PC-9 (cell line): ENCODE data around the gene SLC7A4. TPM values are rescaled to one million over a fixed set of nuclear protein-coding genes. Genes with fewer than 3 reads are reported as not detected.

Experiments used
- BruUV-seq: library from RNA; stranded (reverse); fragments of 400-500 nt; replicated peaks from 2 replicates; lab custom pipeline; 2021; lab: Mats Ljungman, UMichigan
- CTCF ChIA-PET: fragments of 300-600 bp; sonication (Branson Sonifier 250); formaldehyde crosslinking; loops from one replicate; lab custom pipeline; 2022; ENCODE audit warnings: antibody characterized with exemption; lab: Charles Lee
- POLR2A ChIA-PET: fragments of 300-600 bp; sonication (Branson Sonifier 250); formaldehyde crosslinking; loops from one replicate; lab custom pipeline; 2022; ENCODE audit warnings: antibody characterized with exemption; ENCODE audit not compliant: unreplicated experiment; lab: Charles Lee
- DNase-seq, 2 experiments: peaks; one replicate each; pipeline versions ENCODE4 v3.0.0 to v3.0.0-alpha.2; 2015 to 2022; ENCODE audit warnings: mixed read lengths in 1 of 2
- H2AFZ ChIP-seq: fragments of 200-600 bp; sonication (generic); 2 replicates; pipeline ENCODE4 v1.8.1; 2017; ENCODE audit warnings: antibody characterized with exemption
- H3F3A ChIP-seq: fragments of 200-600 bp; sonication (generic); 2 replicates; pipeline ENCODE4 v1.8.1; 2017; ENCODE audit warnings: antibody characterized with exemption, mild to moderate bottlenecking, low read depth; ENCODE audit not compliant: insufficient read depth
- H3K27ac ChIP-seq: fragments of 200-600 bp; sonication (generic); 2 replicates; pipeline ENCODE4 v1.6.1; 2016; ENCODE audit warnings: mixed run types
- H3K27me3 ChIP-seq: fragments of 200-600 bp; sonication (generic); 2 replicates; pipeline ENCODE4 v1.6.1; 2016; ENCODE audit warnings: low read depth, mixed run types; ENCODE audit not compliant: insufficient read depth
- H3K36me3 ChIP-seq: fragments of 200-600 bp; sonication (generic); 2 replicates; pipeline ENCODE4 v1.6.1; 2016; ENCODE audit warnings: low read depth, mixed run types
- H3K4me1 ChIP-seq: fragments of 200-600 bp; sonication (generic); replicated peaks from 2 replicates; pipeline ENCODE4 v1.6.1; 2016; ENCODE audit warnings: mixed run types; ENCODE audit not compliant: insufficient read depth
- H3K4me2 ChIP-seq: fragments of 200-600 bp; sonication (generic); 2 replicates; pipeline ENCODE4 v1.6.1; 2017; ENCODE audit warnings: mixed run types
- H3K4me3 ChIP-seq: fragments of 200-600 bp; sonication (generic); 2 replicates; pipeline ENCODE4 v1.6.1; 2016; ENCODE audit warnings: mixed run types
- H3K79me2 ChIP-seq: fragments of 200-600 bp; sonication (generic); 2 replicates; pipeline ENCODE4 v1.6.1; 2017; ENCODE audit warnings: low read depth, mixed run types
- H3K9me2 ChIP-seq: fragments of 200-600 bp; sonication (generic); 2 replicates; pipeline ENCODE4 v1.8.1; 2017; ENCODE audit warnings: mild to moderate bottlenecking; ENCODE audit not compliant: insufficient read depth
- H3K9me3 ChIP-seq: fragments of 200-600 bp; sonication (generic); 2 replicates; pipeline ENCODE4 v1.8.1; 2016; ENCODE audit warnings: low read depth; ENCODE audit not compliant: insufficient read depth
- H4K20me1 ChIP-seq: fragments of 200-600 bp; sonication (generic); 2 replicates; pipeline ENCODE4 v1.8.1; 2017; ENCODE audit not compliant: insufficient read depth
- CTCF ChIP-seq: fragments of 200-600 bp; sonication (generic); conservative IDR thresholded peaks from 2 replicates; pipeline ENCODE4 v1.6.1; 2017; ENCODE audit warnings: mixed run types, antibody characterized with exemption, mild to moderate bottlenecking, moderate library complexity
- EZH2 ChIP-seq: fragments of 200-600 bp; sonication (generic); IDR thresholded peaks from 2 replicates; pipeline ENCODE4 v1.8.0; 2017; ENCODE audit warnings: antibody characterized with exemption, low read depth
- intact Hi-C: fragments of 100-400 bp; cut with micrococcal nuclease; formaldehyde crosslinking; loops from one replicate; pipeline ENCODE4 v1.10.0; 2022; ENCODE audit not compliant: unreplicated experiment
- total RNA-seq: library from RNA; stranded (reverse); gene quantifications from 2 replicates; pipeline ENCODE4 v1.2.3, GENCODE V29; 2021

Gene SLC7A4
- total RNA-seq, 1 experiment from 2014 or later = not detected

- peaks cover 8% of the 10 kb centered on the region for H3K4me1 ChIP-seq
- TF ChIP-seq EZH2 (no peak), CTCF (no peak)
- peak overlapping the region; percentile 89 for H3K4me3 ChIP-seq
- H4K20me1 ChIP-seq = no peaks in the 10 kb centered on the region
- H3K9me2 ChIP-seq = no peaks in the 10 kb centered on the region
- H3K27me3 ChIP-seq = no peaks in the 10 kb centered on the region
- H3K4me2 ChIP-seq = peak overlapping the region; percentile 99
- BruUV-seq = no TSS peak
- CTCF ChIA-PET = interaction anchor here (0.7 kb wide), 1 partner anchor 79 kb away, joined by 4 read pairs; no protein-coding TSS in a partner anchor
- no peak for DNase-seq
- intact Hi-C loops = loop anchor here (10.0 kb wide), 1 partner anchor 104 kb away; no protein-coding TSS in a partner anchor
- no peaks in the 10 kb centered on the region for H3K36me3 ChIP-seq
- POLR2A ChIA-PET = no interaction called here
- H3K79me2 ChIP-seq = peaks cover 27% of the 10 kb centered on the region
- H3K27ac ChIP-seq = no peak overlapping the region
- H2AFZ ChIP-seq = no peak overlapping the region
- H3K9me3 ChIP-seq = no peaks in the 10 kb centered on the region
- peaks cover 8% of the 10 kb centered on the region; the same call in 1 of the 2 replicates for H3F3A ChIP-seq
Measured at GRCh38 chr22:21000207-21000986, 32.0 kb downstream of the SLC7A4 start.

DNA sequence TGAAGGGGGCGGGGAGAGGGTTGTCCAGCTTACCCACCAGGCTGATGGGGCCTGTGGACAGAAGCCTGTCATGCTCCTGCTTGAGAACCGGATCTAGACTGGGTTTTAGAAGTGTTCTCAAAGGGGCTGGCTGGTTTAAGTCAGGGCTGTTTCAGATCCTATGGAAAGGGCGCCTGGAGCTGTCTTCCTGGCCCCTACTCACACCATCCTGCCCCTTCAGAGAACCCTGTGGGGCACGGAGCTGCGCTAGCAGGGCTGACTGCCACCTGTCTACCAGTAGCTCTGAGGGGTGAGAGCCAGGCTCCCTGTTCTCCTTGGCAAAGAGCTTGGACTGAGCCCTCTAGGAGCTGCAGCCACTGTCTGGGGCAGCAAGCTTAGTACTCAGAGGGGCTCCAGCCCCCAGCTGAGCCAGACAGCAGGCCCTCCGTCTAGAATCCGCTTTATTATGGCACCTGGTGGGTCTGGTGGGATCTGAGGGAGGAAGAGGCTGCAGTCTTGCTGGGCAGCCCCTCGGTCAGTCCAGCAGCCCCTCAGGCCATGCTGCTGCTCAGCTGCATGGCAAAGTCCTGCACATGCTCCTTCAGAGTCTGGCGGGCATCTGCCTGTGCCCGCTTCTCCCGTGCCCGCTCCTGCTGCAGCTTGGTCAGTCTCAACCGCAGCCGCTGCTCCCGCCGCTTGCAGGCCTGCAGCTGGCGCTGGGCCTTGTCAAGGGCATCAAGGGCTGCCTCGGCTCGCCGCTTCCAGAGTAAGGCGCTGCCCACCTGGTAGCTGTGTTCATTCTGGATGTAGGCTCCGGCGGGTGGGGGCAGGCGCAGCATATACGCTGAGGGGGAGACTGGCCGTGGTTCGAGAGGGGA lies 32.8 kb downstream of the SLC7A4 start:
- Histone ChIP-seq H3K9me2 (no peaks in the 10 kb centered on the region), H3K36me3 (no peaks in the 10 kb centered on the region), H3K4me3 (no peak overlapping the region), H3K4me1 (peaks cover 8% of the 10 kb centered on the region), H3F3A (peaks cover 8% of the 10 kb centered on the region; the same call in 1 of the 2 replicates), H3K79me2 (peaks cover 27% of the 10 kb centered on the region), H3K27me3 (no peaks in the 10 kb centered on the region), H3K4me2 (no peak overlapping the region), H4K20me1 (no peaks in the 10 kb centered on the region), H3K27ac (no peak overlapping the region), H2AFZ (no peak overlapping the region), H3K9me3 (no peaks in the 10 kb centered on the region)
- no TSS peak for BruUV-seq
- CTCF ChIA-PET = no interaction called here
- intact Hi-C loops = loop anchor here (10.0 kb wide), 1 partner anchor 105 kb away; no protein-coding TSS in a partner anchor
- TF ChIP-seq EZH2 = no peak
- no peak for TF ChIP-seq CTCF
- DNase-seq = no peak
- POLR2A ChIA-PET = no interaction called here
